NOMO-1 treated with dmso at 0.1 percent for 144 hours (cell line): ENCODE measurements around the gene PLCL2.
A peak's percentile ranks its signal among the peaks of the same experiment; 100 is the strongest.

Source experiments
- DNase-seq: peaks from one replicate; lab custom pipeline; 2025; ENCODE audit not compliant: unreplicated experiment; lab: John Stamatoyannopoulos, UW

The PLCL2 gene

GRCh38 chr3:17038900-17039553 lies 154.3 kb downstream of the PLCL2 start:
- no peak for DNase-seq

GRCh38 chr3:17039594-17039993 lies 154.8 kb downstream of the PLCL2 start:
- no peak for DNase-seq

- DNase-seq, result no peak
Measured at GRCh38 chr3:17040322-17040989, 155.7 kb downstream of the PLCL2 start.

- no peak for DNase-seq
Measured at GRCh38 chr3:17040990-17041377, 156.2 kb downstream of the PLCL2 start.

- no peak for DNase-seq
Measured at GRCh38 chr3:17044855-17045254, 160.1 kb downstream of the PLCL2 start.

- DNase-seq, result no peak
Measured at GRCh38 chr3:17045705-17046104, 160.9 kb downstream of the PLCL2 start.

- no peak for DNase-seq
Measured at GRCh38 chr3:17046623-17047022, 161.9 kb downstream of the PLCL2 start.

GRCh38 chr3:17047162-17047561 lies 162.4 kb downstream of the PLCL2 start:
- DNase-seq, result no peak

- DNase-seq, result no peak
Measured at GRCh38 chr3:17047894-17048293, 163.1 kb downstream of the PLCL2 start.

GRCh38 chr3:17050071-17050470 lies 165.3 kb downstream of the PLCL2 start:
- DNase-seq, result no peak

- DNase-seq, result no peak
Measured at GRCh38 chr3:17050506-17050905, 165.8 kb downstream of the PLCL2 start.

- DNase-seq, result peak; percentile 34
Measured at GRCh38 chr3:17052363-17052762, 167.6 kb downstream of the PLCL2 start.

- no peak for DNase-seq
Measured at GRCh38 chr3:17054301-17054981, 169.7 kb downstream of the PLCL2 start.

GRCh38 chr3:17054982-17055343 lies 170.2 kb downstream of the PLCL2 start:
- no peak for DNase-seq

GRCh38 chr3:17055374-17056276 lies 170.9 kb downstream of the PLCL2 start:
- no peak for DNase-seq

- no peak for DNase-seq
Measured at GRCh38 chr3:17057321-17057720, 172.6 kb downstream of the PLCL2 start.

GRCh38 chr3:17059989-17060550 lies 175.3 kb downstream of the PLCL2 start:
- DNase-seq, result no peak

GRCh38 chr3:17061005-17061404 lies 176.2 kb downstream of the PLCL2 start:
- DNase-seq, result no peak

GRCh38 chr3:17062736-17063135 lies 178.0 kb downstream of the PLCL2 start:
- no peak for DNase-seq

- DNase-seq, result no peak
Measured at GRCh38 chr3:17063596-17063995, 178.8 kb downstream of the PLCL2 start.

GRCh38 chr3:17065315-17065714 lies 180.6 kb downstream of the PLCL2 start:
- no peak for DNase-seq
